Gastrocnemius medialis (tissue), 4 donors: ENCODE data around the gene HAUS2. TPM values are rescaled to one million over a fixed set of nuclear protein-coding genes. Genes with fewer than 3 reads are reported as not detected.
A peak's percentile ranks its signal among the peaks of the same experiment; 100 is the strongest.
"Not testable (repeated sequence)": the region's sequence is repeated elsewhere in the genome, so short reads cannot be mapped to it uniquely, and the experiment has no call there.

Experiments used
- ATAC-seq, 2 donors: fragments of 150-250 bp; one replicate each; pipeline ENCODE4 v1.9.1; 2016
- DNase-seq, 2 donors: peaks; one replicate each; pipeline ENCODE4 v3.0.0-alpha.2; 2019
- H3K27ac ChIP-seq, 4 donors: fragments of 200-600 bp; sonication (generic); 1 replicate in 1 of 4; 2 replicates in 3 of 4; pipeline ENCODE4 v1.5.1; 2016 to 2018; ENCODE audit warnings: mild to moderate bottlenecking in 2 of 4, moderate library complexity in 1 of 4
- H3K27me3 ChIP-seq, 3 donors: fragments of 200-600 bp; sonication (generic) in 2 of 3; 1 replicate in 1 of 3; 2 replicates in 2 of 3; pipeline versions ENCODE4 v1.5.1 to v1.6.0; 2016 to 2019; ENCODE audit warnings: mild to moderate bottlenecking in 1 of 3, moderate library complexity in 1 of 3
- H3K36me3 ChIP-seq, 2 donors: fragments of 200-600 bp; sonication (generic) in 1 of 2; one replicate each; pipeline ENCODE4 v1.5.1; 2017 to 2018
- H3K4me1 ChIP-seq, 2 donors: fragments of 200-600 bp; sonication (generic) in 1 of 2; one replicate each; pipeline ENCODE4 v1.5.1; 2016 to 2017; ENCODE audit warnings: mild to moderate bottlenecking in 2 of 2
- H3K4me3 ChIP-seq, 4 donors: fragments of 200-600 bp; sonication (generic) in 3 of 4; 1 replicate in 1 of 4; 2 replicates in 3 of 4; pipeline ENCODE4 v1.5.1; 2016 to 2019; ENCODE audit warnings: mild to moderate bottlenecking in 2 of 4
- H3K9me3 ChIP-seq, 3 donors: fragments of 200-600 bp; sonication (generic) in 2 of 3; 1 replicate in 1 of 3; 2 replicates in 2 of 3; pipeline ENCODE4 v1.5.1; 2016 to 2019
- POLR2A ChIP-seq, 2 donors: fragments of 450-650 bp; IDR thresholded peaks; one replicate each; pipeline ENCODE4 v1.6.1; 2017; ENCODE audit warnings: antibody characterized with exemption in 2 of 2, mild to moderate bottlenecking in 2 of 2, moderate library complexity in 2 of 2
- in situ Hi-C, 4 donors: fragments of 200-750 bp; cut with MboI; loops; one replicate each; pipeline versions ENCODE4 v1.15.0 to v1.8.0; 2017; ENCODE audit warnings: low sequenced_read_pairs in 4 of 4
- intact Hi-C: fragments of 100-400 bp; cut with DNase I; formaldehyde crosslinking; loops from one replicate; pipeline ENCODE4 v1.15.1; 2023; ENCODE audit warnings: low total_unique reads
- total RNA-seq, 4 donors: library from RNA; depleted of rRNA; stranded (reverse); fragments of >200 nt; gene quantifications; one replicate each; pipeline versions ENCODE4 v1.1.0 to v1.2.3, GENCODE V29; 2016
- TF ChIP-seq, protein P1 (sequence below), 5 experiments: fragments of 450-650 bp in 3 of 5; fragments of 200-600 bp in 2 of 5; sonication (generic) in 2 of 5; IDR thresholded peaks in 4 of 5; conservative IDR thresholded peaks in 1 of 5; 1 replicate in 4 of 5; 2 replicates in 1 of 5; pipeline ENCODE4 v1.5.1; 2016 to 2019; ENCODE audit warnings: antibody characterized with exemption in 5 of 5, mild to moderate bottlenecking in 3 of 5, moderate library complexity in 3 of 5

The HAUS2 gene
- total RNA-seq, 4 donors from 2014 or later, result 24.7 to 31.9 (median 27.8) TPM

DNA sequence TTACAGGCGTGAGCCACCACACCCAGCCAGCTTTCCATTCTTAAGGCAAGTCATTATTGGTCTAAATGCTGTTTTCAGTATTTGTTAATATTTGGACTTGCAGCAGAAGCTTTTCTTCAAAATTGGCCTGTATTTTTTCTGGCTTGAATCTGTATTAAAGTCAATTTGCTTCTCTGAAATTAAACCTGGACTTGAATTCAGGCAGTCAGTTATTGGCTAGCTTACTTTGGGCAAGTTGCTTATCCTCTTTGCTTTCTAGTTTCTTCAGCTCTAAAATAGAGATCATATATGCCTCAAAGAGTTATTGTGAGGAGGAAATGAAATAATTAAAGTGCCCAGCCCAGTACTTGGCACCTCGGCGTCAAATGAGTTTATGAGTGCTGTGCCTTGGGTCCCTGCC is 44.1 kb downstream of the HAUS2 start:
- TF ChIP-seq, protein P1, sequence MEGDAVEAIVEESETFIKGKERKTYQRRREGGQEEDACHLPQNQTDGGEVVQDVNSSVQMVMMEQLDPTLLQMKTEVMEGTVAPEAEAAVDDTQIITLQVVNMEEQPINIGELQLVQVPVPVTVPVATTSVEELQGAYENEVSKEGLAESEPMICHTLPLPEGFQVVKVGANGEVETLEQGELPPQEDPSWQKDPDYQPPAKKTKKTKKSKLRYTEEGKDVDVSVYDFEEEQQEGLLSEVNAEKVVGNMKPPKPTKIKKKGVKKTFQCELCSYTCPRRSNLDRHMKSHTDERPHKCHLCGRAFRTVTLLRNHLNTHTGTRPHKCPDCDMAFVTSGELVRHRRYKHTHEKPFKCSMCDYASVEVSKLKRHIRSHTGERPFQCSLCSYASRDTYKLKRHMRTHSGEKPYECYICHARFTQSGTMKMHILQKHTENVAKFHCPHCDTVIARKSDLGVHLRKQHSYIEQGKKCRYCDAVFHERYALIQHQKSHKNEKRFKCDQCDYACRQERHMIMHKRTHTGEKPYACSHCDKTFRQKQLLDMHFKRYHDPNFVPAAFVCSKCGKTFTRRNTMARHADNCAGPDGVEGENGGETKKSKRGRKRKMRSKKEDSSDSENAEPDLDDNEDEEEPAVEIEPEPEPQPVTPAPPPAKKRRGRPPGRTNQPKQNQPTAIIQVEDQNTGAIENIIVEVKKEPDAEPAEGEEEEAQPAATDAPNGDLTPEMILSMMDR (IDR thresholded peaks at IDR 0.05 in 4 of 5, conservative IDR thresholded peaks at IDR 0.05 in 1 of 5), result no peak
- no peak for TF ChIP-seq POLR2A (IDR thresholded peaks at IDR 0.05)
- no peak for DNase-seq
- Histone ChIP-seq H3K27me3 (no peaks in the 10 kb centered on the region), H3K4me1 (peaks cover 4 to 11% of the 10 kb centered on the region in 2 donors), H3K9me3 (no peaks in the 10 kb centered on the region), H3K27ac (peak overlapping the region; percentile 67 to 76 (median 70)), H3K36me3 (no peaks in the 10 kb centered on the region), H3K4me3 (no peak overlapping the region)
- in situ Hi-C loops (no loop called here), intact Hi-C loops (no loop called here)
- ATAC-seq, result peak; percentile 16 to 18

DNA sequence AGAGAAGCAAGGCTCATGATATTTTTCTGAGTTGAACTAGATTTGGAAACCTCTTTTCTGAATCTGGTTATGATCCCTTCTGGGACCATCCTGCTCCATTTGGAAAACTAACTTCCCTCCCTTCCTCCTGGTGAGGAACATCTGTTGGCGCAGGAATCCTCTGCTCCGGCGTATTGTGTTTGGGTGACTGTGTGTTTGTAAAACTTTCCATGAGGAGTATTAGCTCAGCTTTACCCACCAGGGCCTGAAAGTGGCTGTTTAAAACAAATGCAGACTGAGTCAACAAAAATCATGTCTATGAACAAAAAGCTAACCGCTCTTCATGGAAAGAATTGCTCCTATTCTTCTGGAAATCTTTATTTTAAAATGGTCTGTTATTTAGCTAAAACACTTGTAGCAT is 44.5 kb downstream of the HAUS2 start:
- in situ Hi-C loops, result no loop called here
- H3K36me3 ChIP-seq, result no peaks in the 10 kb centered on the region
- ATAC-seq (peak; percentile 87 to 89), DNase-seq (peak; percentile 32 to 54)
- TF ChIP-seq POLR2A (IDR thresholded peaks at IDR 0.05), result no peak
- TF ChIP-seq, protein P1 (IDR thresholded peaks at IDR 0.05 in 4 of 5, conservative IDR thresholded peaks at IDR 0.05 in 1 of 5), result no peak
- H3K27me3 ChIP-seq, result no peaks in the 10 kb centered on the region
- H3K4me3 ChIP-seq, result no peak overlapping the region
- H3K4me1 ChIP-seq, result peaks cover 4 to 11% of the 10 kb centered on the region in 2 donors
- no peaks in the 10 kb centered on the region for H3K9me3 ChIP-seq
- H3K27ac ChIP-seq, result peak overlapping the region; percentile 67 to 76 (median 70)
- intact Hi-C loops, result no loop called here

DNA sequence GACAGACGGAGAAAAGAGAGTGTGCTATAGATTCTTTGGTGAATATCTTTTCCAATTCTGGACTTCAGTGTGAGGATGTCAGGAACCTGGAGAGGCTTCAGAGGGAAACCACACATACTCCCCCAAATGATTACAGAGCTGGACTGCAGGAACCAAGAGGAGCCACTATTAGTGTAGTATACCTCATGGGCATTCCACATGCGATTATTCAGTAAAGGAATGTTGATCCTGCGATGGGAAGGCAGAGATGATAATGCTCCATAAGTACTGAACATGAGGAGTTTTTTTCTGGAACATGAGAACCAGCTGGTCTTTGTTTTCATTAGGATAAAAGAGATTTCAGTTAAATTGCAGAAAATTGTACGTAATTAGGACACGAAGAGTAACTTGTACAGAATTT is 45.5 kb downstream of the HAUS2 start:
- intact Hi-C loops, result no loop called here
- in situ Hi-C loops, result no loop called here
- H3K27me3 ChIP-seq, result no peaks in the 10 kb centered on the region
- peaks cover 4 to 8% of the 10 kb centered on the region in 2 donors for H3K4me1 ChIP-seq
- H3K9me3 ChIP-seq, result no peaks in the 10 kb centered on the region
- ATAC-seq, result no peak
- no peak for TF ChIP-seq POLR2A (IDR thresholded peaks at IDR 0.05)
- TF ChIP-seq, protein P1 (IDR thresholded peaks at IDR 0.05 in 4 of 5, conservative IDR thresholded peaks at IDR 0.05 in 1 of 5), result no peak
- no peaks in the 10 kb centered on the region for H3K36me3 ChIP-seq
- H3K4me3 ChIP-seq, result no peak overlapping the region
- no peak for DNase-seq
- H3K27ac ChIP-seq, result peak overlapping the region; percentile 67 to 76 (median 70)

DNA sequence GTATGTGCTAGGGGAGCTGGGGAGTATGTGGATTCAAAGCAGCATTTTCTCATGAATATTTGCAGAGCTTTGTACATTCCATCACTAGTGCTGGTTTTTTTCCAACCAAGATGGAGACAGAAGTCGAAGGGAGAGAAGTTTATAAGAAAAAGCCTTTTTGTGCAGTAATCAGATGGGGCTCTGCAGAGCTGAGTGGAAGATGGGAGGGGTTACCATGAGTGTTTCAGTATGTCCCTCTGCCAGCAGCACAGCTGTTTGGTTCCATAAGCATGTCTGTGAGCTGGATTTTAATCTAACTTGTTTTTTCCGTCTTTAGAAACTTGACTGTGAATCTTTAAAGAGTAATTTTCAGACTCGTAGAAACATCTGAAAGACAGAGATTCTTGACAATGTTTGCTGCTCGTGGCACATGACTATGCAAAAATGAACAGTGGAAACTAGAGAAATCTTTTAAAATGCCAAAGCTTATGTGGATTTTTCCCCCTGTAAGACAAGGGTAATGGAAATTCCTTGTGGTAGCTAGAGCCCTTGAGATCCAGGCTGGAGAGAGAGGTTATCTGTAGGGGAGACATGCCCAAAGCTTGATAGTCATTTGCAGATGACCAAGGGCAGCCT is 47.1 kb downstream of the HAUS2 start:
- ATAC-seq, result no peak
- no peaks in the 10 kb centered on the region for H3K27me3 ChIP-seq
- no peak overlapping the region for H3K4me3 ChIP-seq
- no peak overlapping the region for H3K27ac ChIP-seq
- no peaks in the 10 kb centered on the region for H3K9me3 ChIP-seq
- in situ Hi-C loops (no loop called here), intact Hi-C loops (no loop called here)
- peaks cover 4 to 8% of the 10 kb centered on the region in 2 donors for H3K4me1 ChIP-seq
- TF ChIP-seq, protein P1 (IDR thresholded peaks at IDR 0.05 in 4 of 5, conservative IDR thresholded peaks at IDR 0.05 in 1 of 5), result no peak
- no peak for TF ChIP-seq POLR2A (IDR thresholded peaks at IDR 0.05)
- DNase-seq, result no peak
- H3K36me3 ChIP-seq, result no peaks in the 10 kb centered on the region

DNA sequence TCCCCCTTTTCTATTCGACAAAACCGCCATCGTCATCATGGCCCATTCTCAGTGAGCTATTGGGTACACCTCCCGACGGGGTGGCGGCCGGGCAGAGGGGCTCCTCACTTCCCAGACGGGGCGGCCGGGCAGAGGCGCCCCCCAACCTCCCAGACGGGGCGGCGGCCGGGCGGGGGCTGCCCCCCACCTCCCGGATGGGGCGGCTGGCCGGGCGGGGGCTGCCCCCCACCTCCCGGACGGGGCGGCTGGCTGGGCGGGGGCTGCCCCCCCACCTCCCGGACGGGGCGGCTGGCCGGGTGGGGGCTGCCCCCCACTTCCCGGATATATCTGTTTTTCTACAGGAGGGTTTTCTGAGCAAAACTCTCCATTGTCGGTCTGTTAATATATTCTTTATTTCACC is 52.7 kb downstream of the HAUS2 start:
- H3K4me3 ChIP-seq, H3K9me3 ChIP-seq, in situ Hi-C loops, DNase-seq, ATAC-seq, H3K36me3 ChIP-seq, intact Hi-C loops, H3K27me3 ChIP-seq, H3K27ac ChIP-seq: not testable (repeated sequence)
- H3K4me1 ChIP-seq, result peaks cover 6 to 17% of the 10 kb centered on the region in 2 donors
